NOMO-1 (cell line): ENCODE data around the gene CPA5.

Source experiments
- DNase-seq, 2 experiments: peaks; one replicate each; lab custom pipeline; 2025; ENCODE audit not compliant: unreplicated experiment in 2 of 2; lab: John Stamatoyannopoulos, UW

CPA5 gene

DNA sequence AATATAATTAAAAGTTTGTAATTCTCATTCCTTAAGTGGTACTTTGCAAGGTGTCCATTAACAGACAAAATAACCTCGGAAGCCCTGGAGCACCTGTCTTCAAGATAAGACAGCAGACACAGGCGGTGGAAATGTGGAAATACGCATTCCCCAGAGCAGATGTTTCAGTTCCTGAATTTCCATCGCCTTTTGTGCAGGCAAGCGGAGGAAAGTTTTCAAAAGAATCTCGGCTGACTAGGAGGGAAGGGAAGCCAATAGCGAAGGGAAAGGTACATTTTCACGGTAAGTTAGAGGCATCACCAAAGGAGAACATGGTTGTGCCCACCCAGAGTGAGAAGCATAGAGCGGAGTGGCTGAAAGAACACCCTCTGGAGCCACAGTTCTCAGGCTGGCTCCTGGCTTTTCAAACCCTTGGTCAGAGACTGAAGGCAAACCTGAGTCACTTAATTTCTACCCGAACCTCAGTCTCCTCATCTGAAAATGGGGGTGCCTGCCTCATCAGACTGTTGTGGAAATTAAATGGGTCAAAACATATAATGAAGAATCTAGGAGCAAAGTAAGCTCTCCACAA lies 49.3 kb downstream of the CPA5 start:
- no peak for DNase-seq

DNA sequence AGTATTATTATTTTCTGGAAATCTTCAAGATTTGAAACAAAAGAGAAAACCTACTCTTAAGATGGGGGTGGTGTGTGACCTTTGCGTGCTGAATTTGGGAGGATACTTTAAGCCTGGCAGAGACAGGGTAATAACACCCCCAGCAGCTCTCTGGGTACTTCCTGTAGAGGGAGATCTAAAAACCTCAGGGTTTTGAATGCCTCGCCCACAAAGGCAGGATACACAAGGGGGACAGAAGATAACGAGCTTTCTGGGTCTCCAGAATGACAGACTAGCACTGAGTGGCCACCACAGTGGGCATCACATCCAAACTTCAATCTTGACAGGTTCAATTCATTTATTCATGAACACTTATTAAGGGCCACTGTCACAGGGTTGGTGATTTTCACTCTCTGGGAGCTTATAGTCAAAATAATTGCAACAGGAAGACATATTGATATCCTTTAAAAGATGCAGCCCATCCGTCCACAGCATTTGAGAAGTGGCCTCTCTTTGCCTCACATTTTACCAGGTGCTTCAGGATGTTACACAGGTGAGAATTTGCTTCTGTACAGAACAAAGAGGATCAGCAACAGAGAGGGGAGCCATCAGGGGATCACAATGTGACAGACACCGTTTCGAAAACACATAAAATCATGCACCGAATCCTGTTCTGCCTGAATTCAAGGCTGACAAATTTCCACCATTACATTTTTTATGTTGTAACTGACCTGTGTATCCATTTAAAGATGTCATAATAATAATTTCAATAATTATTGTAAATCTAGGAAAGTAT lies 50.0 kb downstream of the CPA5 start:
- DNase-seq: no peak

DNA sequence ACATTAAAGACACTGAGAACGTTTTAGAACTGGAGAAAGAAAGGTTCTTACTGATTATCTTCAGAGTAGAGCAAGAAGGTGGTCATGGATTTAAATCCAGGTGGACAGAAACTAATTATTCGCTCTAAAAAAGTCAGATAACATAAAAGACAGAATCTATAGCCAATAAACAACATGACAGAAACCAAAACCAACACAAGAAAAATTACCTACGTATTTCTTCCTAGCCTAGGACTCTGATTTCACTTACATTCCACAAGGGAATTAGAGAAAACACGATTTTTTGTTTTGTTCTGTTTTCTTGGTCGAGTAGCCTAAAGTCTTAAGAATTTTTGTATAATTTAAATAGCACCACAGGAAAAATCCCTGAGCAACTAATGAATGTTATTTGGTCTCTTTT lies 50.8 kb downstream of the CPA5 start:
- no peak for DNase-seq

DNA sequence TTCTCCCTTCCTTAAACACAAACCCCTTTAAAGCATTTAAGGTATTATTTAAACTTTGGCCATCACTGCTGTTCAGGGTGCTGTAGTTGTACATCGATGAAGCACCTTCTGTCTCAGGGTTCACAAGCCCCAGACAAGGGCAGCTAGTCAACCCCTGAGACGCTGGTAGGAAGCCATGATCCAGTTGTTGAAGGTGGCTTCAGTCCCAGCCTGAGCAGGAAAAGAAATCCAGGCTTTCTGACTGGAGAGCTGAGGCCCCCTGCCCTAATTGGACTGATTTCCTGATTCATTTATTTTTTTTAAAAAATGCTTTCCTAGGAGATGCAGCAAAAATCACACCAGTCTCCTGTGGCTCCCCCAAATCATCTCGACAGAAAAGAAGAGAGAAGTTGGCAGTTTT lies 51.5 kb downstream of the CPA5 start:
- no peak for DNase-seq

DNA sequence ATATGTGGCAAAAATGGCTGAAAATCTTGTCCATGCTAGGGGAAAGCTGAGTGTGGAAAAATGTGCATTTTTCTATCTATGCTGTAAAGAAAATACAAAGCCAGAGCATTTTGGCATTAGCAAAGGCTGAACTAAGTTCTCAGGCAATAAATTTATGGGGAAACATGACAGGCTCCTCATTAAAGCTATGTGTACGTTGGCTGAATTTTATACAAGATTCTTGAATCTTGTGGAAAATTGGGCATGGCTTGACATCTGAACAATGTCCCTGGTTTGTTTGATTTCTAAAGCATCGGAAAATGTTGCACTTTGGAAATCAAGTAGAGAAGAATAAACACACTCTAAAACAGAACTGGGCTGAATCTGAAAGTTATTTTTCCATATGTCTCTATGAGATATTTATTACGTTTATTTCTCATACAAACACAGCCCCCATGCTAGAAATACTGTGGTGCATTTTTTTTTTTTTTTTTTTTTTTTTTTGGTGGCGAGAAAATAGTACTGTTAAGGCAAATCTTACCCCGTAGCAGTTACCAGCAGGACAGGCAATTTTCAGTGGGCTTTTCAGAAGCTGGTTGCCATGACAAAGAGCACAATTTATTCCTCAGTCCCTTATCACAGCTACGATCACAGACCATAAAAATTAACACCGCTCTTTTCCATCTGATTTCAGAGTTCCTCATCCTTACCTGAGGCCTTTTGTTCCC lies 52.6 kb downstream of the CPA5 start:
- DNase-seq: no peak

DNA sequence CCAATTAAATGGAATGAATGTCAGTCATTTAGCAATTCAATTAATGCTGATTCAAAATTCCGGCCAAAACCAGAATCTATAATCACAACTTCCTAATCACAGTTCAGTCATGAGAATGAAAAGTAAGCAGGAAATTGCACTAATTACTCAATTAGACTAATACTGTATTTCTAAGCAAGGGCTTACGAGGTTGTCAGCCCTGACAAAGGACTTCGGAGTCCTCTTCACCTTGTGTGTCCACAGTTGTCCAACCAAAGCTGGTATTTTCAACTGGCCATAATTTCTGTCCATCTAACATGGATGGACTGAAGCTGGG lies 53.1 kb downstream of the CPA5 start:
- DNase-seq: no peak

DNA sequence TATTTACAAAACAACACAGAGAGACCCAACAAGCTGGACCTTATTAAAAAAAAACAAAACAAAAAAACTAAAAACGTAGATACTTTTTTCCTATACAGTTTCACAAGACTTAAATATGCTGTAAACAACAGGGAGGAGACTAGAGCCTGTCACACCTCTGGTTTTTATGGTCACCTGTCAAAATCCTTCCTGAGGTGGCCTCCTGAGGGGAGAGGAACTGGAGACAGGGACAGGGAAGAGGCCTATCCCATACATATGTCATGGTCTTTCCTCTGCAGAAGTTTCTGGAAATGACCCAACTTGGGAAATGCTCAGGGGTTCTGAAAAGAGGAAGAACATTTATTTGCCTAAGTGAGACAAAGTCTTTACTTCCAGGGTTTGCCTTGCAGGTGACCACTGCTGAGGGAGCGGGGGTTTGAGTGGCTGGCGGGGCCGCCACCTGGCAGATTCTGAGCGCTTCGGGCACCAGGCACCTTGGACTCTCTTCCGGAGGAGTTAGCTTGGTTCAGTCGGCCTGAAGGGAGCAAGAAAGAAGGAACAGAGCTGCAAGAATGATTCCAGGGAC lies 54.0 kb downstream of the CPA5 start:
- DNase-seq: no peak

DNA sequence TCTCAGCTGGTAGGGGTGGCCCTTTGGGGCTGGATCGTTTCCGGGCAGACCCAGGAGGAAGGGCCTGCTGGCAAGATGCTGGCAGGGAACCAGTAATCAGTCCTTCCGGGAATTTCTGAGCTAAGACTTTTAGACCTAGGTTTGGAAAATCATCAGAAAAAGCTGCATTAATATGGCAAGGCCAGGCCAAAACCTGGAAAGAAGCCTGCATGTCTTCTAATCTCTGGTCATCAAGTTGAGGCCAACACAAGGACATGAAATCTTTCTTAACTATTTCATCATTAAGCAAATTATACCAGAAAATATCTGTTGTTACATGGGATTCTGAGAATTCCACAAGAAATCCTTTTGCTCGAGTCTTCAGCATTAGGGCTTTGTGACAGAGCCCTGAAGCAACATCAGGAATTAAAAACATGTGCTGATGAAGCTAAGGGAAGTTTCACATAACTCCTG lies 55.5 kb downstream of the CPA5 start:
- DNase-seq: no peak

DNA sequence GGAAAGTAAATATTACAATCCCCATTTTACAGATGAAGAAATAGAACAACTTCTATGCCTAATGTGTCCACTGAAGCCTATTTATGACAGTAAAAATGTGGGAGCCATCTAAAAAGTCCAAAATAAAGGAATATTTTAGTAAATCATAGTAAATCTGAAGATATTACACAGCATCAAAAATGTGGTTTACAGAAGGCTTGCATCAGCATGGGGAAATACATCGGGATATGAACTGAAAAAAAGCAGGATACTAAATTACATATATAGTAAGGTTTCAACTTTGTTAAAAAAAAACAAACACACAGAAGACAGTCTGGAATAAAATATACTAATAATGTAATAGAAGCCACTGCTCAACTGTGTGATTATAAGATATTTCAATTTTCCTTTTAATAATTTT lies 56.5 kb downstream of the CPA5 start:
- DNase-seq: no peak

DNA sequence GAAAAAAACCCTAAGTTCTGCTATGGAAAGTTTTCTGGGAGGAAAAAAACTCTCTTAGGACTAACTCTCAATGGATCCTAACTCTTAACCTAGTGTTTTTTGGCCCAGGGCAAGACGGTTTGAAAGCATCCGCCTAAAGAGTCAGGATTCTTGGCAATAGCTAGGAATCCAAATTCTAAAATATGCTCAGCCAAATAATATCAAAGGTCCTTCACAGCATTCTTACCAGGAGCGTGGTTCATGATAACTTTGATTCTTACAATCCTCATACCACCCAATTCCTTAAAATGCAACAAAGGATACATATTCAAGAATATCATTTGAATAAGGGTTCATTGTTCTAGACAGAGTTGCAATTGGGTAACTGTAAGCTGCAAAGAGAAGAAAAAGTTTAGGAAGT lies 57.0 kb downstream of the CPA5 start:
- DNase-seq: no peak

DNA sequence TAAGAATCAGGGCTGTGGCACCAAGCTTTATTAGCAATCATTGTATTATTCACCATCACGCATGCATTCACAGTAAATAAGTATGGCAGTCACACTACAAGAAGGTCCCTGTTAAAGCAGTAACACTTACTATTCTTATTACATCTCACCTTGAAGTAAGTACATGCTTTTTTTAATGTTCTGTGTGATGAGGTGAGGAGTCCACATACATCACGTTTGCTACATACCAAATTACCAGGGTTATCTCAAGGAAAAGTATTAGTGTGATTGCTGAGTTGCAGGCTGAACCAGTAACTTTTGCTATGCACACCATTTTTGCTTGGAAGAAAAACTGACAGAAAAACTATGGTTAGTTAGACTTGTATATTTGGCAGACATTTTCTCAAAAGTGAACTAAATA lies 60.4 kb downstream of the CPA5 start:
- DNase-seq: no peak

DNA sequence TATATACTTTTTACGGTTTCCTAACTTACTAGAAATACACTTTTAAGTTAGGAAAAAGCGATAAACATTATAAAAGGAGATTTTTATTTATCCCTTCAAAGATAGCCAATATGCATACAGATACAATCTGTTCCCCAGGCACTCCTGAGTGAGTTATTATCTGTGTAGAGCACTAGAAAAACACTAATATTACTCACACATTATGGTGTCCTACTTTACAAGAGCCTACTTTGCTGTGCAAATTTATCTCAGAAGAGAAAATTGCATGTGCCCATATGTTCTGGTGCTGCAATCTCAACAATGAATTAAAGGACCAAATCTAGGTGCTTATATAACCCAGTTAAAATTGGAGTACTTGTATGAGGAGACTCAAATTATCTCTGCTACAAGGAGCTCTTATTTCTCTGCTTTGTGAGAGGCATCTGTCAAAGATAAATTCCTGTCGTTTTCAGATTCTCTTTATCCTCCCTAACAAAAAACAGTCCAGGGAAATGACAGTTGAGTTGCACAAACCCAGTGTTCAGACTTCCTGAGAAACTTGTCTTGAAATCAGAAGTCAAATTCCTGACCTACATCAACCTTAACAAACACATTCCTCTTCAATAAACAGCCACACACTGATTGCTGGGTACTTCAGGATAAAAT lies 64.6 kb downstream of the CPA5 start:
- DNase-seq: no peak

DNA sequence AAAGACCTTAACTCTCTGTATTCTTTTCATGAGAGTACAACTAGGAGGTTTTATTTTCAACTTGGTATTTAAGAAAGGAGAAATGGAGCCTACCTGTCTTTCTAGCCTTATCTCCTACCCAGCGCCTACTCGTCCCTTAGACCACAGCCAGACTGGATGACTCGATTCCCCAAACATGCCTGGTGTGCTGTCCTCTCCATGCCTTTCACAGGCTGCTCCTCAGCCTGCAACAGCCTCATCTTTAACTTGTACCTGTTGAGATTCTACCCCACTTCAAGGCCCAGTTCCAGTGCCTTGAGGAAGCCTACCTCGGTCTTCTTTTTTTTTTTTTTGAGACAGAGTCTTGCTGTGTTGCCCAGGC lies 65.1 kb downstream of the CPA5 start:
- DNase-seq: no peak

DNA sequence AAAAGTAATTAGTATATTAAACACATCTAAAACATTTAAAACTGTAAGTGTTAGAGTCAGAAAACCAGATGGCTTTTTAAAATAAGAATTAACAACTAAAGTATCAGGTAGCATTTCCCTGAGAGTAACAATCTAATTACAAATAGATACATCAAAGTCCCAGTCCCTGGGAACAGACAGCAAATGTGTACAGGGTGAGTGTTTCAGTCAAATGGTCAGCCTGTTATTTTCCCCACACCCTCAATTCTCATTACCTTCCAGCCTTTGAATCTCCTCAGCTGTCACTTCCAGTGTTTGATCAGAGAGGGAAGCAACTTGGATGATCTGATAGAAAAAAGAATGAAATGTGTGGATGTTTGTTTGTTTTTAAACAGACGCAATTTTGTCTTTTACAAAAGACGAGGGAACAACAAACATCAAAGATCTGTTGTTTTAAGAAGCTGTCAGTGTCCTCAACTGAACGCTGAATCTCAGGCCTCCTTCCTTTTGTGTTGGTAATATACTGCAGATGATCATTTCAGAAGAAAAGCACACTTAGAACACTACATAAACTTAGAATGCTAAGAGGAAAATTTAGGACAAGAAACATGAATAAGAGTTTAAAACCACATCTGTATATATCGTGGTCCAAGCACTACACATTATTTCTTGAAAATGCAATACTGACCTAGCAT lies 66.4 kb downstream of the CPA5 start:
- no peak for DNase-seq

DNA sequence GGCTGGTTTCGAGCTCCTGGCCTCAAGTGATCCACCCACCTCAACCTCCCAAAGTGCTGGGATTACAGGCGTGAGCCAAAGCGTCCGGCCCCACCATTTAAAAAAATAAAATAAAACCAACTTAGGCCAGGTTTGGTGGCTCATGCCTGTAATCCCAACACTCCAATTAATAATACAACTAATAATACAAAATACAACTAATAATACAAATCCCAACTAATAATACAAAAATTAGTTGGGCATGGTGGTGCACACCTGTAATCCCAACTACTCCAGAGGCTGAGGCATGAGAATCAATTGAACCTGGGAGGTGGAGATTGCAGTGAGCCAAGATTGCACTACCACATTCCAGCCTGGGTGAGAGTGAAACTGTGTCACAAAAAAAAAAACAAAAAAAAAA lies 68.6 kb downstream of the CPA5 start:
- no peak for DNase-seq

DNA sequence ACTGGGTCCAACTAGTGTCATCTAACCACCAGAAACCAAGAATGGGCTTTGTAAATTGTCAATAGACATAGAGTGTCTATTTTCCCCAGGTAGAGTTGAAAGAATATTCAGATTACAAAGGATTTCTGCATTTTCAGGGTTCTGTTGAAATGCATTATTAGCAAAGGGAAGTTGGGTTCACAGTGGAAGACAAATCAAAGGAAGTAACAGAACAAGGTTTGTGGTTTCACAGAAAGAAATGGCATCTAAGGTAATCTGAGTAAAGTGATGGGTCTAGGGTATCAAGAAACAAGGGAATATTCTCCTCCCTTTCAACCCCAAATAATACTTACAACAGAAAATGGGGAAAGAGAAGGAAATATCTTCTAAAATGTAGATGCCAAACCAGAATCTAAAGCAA lies 70.4 kb downstream of the CPA5 start:
- DNase-seq: no peak

DNA sequence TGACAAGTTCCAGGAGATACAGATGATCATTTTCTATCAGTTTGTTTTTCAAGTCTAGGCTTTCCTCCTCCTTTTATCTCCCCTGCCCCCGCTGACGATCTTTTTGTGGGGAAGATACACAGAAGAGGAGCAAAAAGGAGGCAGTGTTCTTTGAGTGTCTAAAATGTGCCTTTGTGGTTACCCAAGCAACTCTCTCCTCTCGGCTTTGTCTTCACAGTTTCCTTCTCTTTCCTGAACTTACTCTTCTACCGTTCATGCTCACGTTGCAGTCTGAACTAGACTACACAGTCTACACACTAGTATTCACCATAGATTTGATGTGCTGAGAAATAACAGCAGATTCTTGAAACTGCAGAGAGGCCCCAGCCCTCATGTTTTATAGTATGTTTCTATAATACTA lies 72.6 kb downstream of the CPA5 start:
- DNase-seq: no peak

DNA sequence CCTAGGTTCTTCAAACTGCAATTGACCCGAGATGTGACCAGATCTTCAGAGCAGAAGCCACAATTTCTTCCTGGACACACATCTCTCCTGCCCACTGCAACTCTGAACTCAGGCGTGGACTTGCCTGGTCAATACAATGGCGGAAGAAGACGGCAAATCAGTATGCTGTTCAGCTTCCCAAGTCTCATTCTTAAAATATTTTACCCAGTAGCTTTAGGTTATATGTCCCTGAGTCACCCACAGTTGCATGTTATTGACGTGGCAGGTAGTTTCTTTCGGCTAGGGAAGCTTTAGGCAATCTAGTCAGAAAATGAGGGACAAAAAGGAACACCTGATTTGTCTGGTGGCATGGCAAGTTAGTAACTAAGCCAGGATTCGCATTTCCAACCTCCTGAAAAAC lies 73.7 kb downstream of the CPA5 start:
- DNase-seq: no peak
